ENCODE data around the gene RNF212B. TPM values are rescaled to one million over a fixed set of nuclear protein-coding genes. Genes with fewer than 3 reads are reported as not detected.

Gene RNF212B
- total RNA-seq, 4 donors from 2014 or later: not detected

- WGBS, 2 donors (ENCODE audit: low coverage in 1 of 2): 83 to 85% methylated on average over 11 to 12 of the region's 17 CpGs
- ATAC-seq: no peak
These were observed 82.2 kb downstream of the RNF212B start for GRCh38 chr14:23319746-23320583.

DNA sequence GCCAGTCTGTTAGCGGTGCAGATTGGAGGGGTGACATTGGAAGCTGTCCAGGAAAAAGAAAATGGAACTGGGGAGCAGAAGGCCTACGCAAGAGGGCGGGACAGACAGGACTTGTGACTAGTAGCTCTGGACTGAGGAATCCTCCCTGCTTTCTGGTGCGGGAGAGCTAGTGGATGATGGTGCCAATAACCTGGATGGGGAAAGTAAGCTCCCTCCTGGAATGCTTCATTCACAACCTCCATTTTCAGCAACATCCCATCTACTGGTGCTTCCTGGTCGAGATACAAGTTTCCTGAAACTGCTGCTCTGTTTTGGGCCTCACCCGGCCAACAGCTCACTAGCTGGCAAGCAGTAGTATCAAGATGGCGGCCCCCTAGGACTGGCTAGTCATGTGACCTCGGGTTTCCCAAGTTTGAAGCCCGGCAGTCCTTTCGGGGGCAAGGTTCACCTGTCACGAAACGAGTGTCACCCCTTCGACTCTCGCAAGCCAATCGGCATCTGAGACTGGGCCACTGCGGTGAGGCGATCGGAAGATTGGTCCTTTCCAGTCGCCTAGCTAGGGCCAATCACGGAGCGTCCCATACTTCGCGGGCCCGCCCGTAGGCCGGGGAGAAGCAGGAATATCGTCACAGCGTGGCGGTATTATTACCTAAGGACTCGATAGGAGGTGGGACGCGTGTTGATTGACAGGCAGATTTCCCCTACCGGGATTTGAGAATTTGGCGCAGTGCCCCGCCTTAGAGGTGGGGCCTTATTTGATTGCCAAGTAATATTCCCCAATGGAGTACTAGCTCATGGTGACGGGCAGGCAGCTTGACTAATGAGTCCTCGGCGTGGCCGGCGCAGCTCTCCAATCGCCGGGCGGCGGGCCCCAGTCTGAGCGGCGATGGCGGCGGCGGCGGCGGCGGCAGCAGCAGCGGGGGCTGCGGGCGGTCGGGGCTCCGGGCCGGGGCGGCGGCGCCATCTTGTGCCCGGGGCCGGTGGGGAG is 83.1 kb downstream of the RNF212B start, which contains the start of gene PABPN1:
TSS of gene PABPN1 (plus strand) at position 874 of the 988 bp plus-strand sequence. CDS start at position 887, 13 bp downstream.
- H3K4me3 ChIP-seq: peak within 1 kb of the TSS; percentile 90 to 98
- WGBS, 2 donors (ENCODE audit: low coverage in 1 of 2): 7 to 100% methylated on average over 1 to 15 of the region's 63 CpGs
- peak; percentile 95 for ATAC-seq

More at GRCh38 chr14:23319746-23320583, 82.2 kb downstream of the RNF212B start:
- H3K27ac ChIP-seq: peak overlapping the region; percentile 84 to 98 (median 94)
- H3K9me3 ChIP-seq: no peaks in the 10 kb centered on the region
- TF ChIP-seq POLR2A (IDR thresholded peaks at IDR 0.05) (no peak), CTCF (IDR thresholded peaks at IDR 0.05) (no peak), EP300 (IDR thresholded peaks at IDR 0.05) (no peak), POLR2AphosphoS5 (IDR thresholded peaks at IDR 0.05) (no peak)
- H3K4me1 ChIP-seq: peaks cover 4 to 31% (median 11%) of the 10 kb centered on the region in 3 donors
- H3K27me3 ChIP-seq: no peaks in the 10 kb centered on the region
- H3K36me3 ChIP-seq: peaks cover 4 to 29% of the 10 kb centered on the region in 2 donors
- peak overlapping the region; percentile 25 to 98 for H3K4me3 ChIP-seq

DNA sequence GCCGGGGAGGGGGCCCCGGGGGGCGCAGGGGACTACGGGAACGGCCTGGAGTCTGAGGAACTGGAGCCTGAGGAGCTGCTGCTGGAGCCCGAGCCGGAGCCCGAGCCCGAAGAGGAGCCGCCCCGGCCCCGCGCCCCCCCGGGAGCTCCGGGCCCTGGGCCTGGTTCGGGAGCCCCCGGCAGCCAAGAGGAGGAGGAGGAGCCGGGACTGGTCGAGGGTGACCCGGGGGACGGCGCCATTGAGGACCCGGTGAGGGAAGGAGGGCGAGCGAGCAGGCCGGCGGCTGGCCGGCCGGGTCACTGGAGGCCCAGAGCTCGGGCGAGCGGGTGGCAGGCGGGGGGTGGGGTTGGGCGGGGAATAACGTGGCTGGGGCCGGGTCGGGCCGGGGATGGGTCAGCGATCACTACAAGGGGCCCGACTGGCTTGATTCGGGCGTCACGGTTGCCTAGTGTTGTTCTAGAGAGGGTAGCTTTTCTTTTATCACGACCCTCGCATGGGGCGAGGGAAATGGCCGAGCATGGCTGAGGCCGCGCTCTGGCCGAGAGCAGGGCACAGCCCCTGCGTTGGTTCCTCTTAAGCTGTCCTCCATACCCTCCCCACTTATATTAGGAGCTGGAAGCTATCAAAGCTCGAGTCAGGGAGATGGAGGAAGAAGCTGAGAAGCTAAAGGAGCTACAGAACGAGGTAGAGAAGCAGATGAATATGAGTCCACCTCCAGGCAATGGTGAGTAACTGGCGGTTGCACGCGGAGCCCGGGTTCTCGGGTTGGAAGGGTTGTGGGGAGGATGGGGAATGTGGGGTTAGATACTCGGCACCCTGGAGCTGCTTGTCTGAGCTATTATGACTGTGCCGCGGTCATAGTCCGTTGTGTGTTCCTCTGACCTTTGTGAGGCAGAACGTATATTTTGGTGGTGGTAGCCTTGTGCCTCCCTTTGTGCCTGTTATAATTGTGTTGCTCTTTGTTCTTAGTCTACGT is 84.1 kb downstream of the RNF212B start:
- Histone ChIP-seq H3K4me1 (peaks cover 4 to 31% (median 11%) of the 10 kb centered on the region in 3 donors), H3K36me3 (peaks cover 4 to 37% of the 10 kb centered on the region in 2 donors), H3K27ac (peak overlapping the region; percentile 91 to 99 (median 98)), H3K4me3 (peak overlapping the region; percentile 90 to 98), H3K9me3 (no peaks in the 10 kb centered on the region), H3K27me3 (no peaks in the 10 kb centered on the region)
- ATAC-seq: peak; percentile 2
- 0 to 1% methylated on average over 14 to 24 of the region's 64 CpGs for WGBS, 2 donors (ENCODE audit: low coverage in 1 of 2)
- TF ChIP-seq POLR2A (IDR thresholded peaks at IDR 0.05) (no peak), EP300 (IDR thresholded peaks at IDR 0.05) (no peak), CTCF (IDR thresholded peaks at IDR 0.05) (peak in 1 of 4 experiments; percentile 21), POLR2AphosphoS5 (IDR thresholded peaks at IDR 0.05) (no peak)

More for the DNA sequence above, 83.1 kb downstream of the RNF212B start, which contains the start of gene PABPN1:
- Histone ChIP-seq H3K27me3 (no peaks in the 10 kb centered on the region), H3K4me1 (peaks cover 4 to 31% (median 11%) of the 10 kb centered on the region in 3 donors), H3K9me3 (no peaks in the 10 kb centered on the region), H3K36me3 (peaks cover 4 to 38% of the 10 kb centered on the region in 2 donors), H3K27ac (peak within 1 kb of the TSS; percentile 91 to 99 (median 98))
- TF ChIP-seq EP300 (IDR thresholded peaks at IDR 0.05) (no peak), POLR2AphosphoS5 (IDR thresholded peaks at IDR 0.05) (peak; percentile 86), CTCF (IDR thresholded peaks at IDR 0.05) (no peak), POLR2A (IDR thresholded peaks at IDR 0.05) (peak; percentile 6 to 64)

Small RNA genes within 50 kb of the gene (small RNA-seq; reads per million reads assigned to genes)
- gene AL049829.1 (0 reads per million in 4 donors), gene RNU6-1046P (0 reads per million in 4 donors)

Other genes starting within 250 kb of the RNF212B start
- gene C14orf93, start 227.8 kb upstream of the RNF212B start, total RNA-seq: 10 to 100 TPM in 3 of 4 donors, 1 to 10 TPM in 1; 8.4 to 16.0 (median 13.2) TPM
- 100 to 1,000 TPM; 125 to 182 (median 133) TPM for gene PSMB5, start 203.0 kb upstream of the RNF212B start, total RNA-seq
- gene PSMB11, start 195.7 kb upstream of the RNF212B start, total RNA-seq: under 1 TPM in 1 of 4 donors, not detected in 3; 0.27 TPM
- gene CDH24, start 180.4 kb upstream of the RNF212B start, total RNA-seq: 1 to 10 TPM; 1.5 to 3.6 (median 2.6) TPM
- gene ACIN1, start 142.8 kb upstream of the RNF212B start, total RNA-seq: 100 to 1,000 TPM in 1 of 4 donors, 10 to 100 TPM in 3; 55.7 to 121 (median 91.8) TPM
- 10 to 100 TPM; 31.3 to 38.2 (median 33.4) TPM for gene C14orf119, start 142.4 kb upstream of the RNF212B start, total RNA-seq
- under 1 TPM in 2 of 4 donors, not detected in 2; 0.13 to 0.31 TPM for gene CIROP, start 132.9 kb upstream of the RNF212B start, total RNA-seq
- not detected for gene CEBPE, start 118.7 kb upstream of the RNF212B start, total RNA-seq
- 10 to 100 TPM; 21.6 to 56.7 (median 32.2) TPM for gene SLC7A8, start 54.3 kb upstream of the RNF212B start, total RNA-seq
- 10 to 100 TPM in 2 of 4 donors, 1 to 10 TPM in 2; 7.5 to 11.3 (median 9.4) TPM for gene HOMEZ, start 48.2 kb downstream of the RNF212B start, total RNA-seq
- 10 to 100 TPM in 1 of 4 donors, 1 to 10 TPM in 3; 4.4 to 14.0 (median 7.2) TPM for gene PPP1R3E, start 64.9 kb downstream of the RNF212B start, total RNA-seq
- gene BCL2L2, start 68.9 kb downstream of the RNF212B start, total RNA-seq: 100 to 1,000 TPM in 3 of 4 donors, 10 to 100 TPM in 1; 99.1 to 157 (median 117) TPM
- gene PABPN1, start 83.5 kb downstream of the RNF212B start, total RNA-seq: 10 to 100 TPM; 56.3 to 59.8 (median 57.5) TPM
- 10 to 100 TPM; 22.7 to 36.4 (median 30.4) TPM for gene SLC22A17, start 115.0 kb downstream of the RNF212B start, total RNA-seq
- gene EFS, start 127.2 kb downstream of the RNF212B start, total RNA-seq: 10 to 100 TPM; 10.6 to 22.6 (median 14.6) TPM
- not detected for gene IL25, start 134.9 kb downstream of the RNF212B start, total RNA-seq
- 1 to 10 TPM in 2 of 4 donors, under 1 TPM in 1, not detected in 1; 0.81 to 2.3 (median 1.2) TPM for gene CMTM5, start 139.1 kb downstream of the RNF212B start, total RNA-seq
- not detected for gene MYH6, start 170.3 kb downstream of the RNF212B start, total RNA-seq
- not detected for gene MYH7, start 197.7 kb downstream of the RNF212B start, total RNA-seq
- gene NGDN, start 231.8 kb downstream of the RNF212B start, total RNA-seq: 10 to 100 TPM; 22.0 to 47.1 (median 38.1) TPM

Data from gastroesophageal sphincter (tissue), 4 donors.